DMS 273 (cell line): ENCODE results near the gene TOLLIP.
A peak's percentile ranks its signal among the peaks of the same experiment; 100 is the strongest.

Experiments used
- DNase-seq: peaks from one replicate; lab custom pipeline; 2025; ENCODE audit not compliant: unreplicated experiment; lab: John Stamatoyannopoulos, UW

Gene TOLLIP

DNA sequence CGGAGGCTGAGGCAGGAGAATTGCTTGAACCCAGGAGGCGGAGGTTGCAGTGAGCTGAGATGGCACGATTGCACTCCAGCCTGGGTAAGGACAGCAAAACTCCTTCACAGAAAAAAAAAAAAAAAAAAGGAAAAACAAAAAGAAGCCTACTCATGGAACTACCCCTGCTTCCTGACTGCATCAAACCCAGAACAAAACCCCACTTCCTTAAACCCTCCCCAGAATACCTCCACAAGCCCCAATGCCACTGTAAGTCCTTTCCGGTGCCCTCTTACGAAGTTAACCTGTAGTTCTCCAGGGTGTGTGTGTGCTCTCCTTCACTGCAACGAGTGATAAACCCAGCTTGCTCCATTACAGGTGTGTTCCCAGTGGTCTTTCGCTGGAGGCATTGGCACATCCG lies 8.6 kb upstream of the TOLLIP start:
- no peak for DNase-seq

- DNase-seq, result no peak
These were observed 8.0 kb upstream of the TOLLIP start for GRCh38 chr11:1317432-1317831.

DNA sequence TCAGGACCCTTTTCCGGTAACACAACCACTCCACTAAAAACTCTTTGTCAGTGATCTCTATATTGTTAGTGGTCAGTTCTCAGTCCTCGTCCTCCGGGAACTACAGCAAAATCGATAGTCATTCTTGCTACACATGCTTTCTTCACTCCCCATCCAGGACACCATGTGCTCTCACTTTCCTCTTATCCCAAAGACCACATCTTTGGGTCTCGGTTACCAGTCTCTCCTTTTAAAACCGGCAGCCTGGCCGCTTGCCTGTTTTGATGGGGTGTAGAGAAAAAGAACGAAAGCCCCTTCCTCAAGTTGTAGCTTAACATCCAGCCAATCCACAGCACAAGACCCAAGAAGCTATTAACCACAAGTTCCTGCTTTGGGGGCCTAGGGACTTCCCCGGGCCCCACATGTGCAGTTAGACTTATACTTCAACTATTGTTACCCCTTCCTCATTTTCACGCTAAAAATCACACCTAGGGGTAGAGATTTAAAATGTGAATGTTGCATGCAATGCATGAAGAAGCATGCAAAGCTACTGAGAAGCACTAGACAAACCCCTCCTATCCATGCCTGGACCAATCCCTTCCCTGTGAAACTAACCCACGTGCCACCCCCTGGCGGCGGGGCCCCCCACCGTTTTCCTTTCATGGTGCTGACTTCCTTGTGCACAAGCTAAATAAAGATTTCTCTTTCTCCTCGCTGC lies 1.5 kb upstream of the TOLLIP start:
- DNase-seq, result no peak

- DNase-seq, result no peak
These were observed 871 bp upstream of the TOLLIP start for GRCh38 chr11:1310318-1310687.

GRCh38 chr11:1308743-1309497 lies 512 bp downstream of the TOLLIP start:
- DNase-seq, result peak; percentile 51

GRCh38 chr11:1307998-1308742 lies 1.3 kb downstream of the TOLLIP start:
- DNase-seq, result peak; percentile 7

DNA sequence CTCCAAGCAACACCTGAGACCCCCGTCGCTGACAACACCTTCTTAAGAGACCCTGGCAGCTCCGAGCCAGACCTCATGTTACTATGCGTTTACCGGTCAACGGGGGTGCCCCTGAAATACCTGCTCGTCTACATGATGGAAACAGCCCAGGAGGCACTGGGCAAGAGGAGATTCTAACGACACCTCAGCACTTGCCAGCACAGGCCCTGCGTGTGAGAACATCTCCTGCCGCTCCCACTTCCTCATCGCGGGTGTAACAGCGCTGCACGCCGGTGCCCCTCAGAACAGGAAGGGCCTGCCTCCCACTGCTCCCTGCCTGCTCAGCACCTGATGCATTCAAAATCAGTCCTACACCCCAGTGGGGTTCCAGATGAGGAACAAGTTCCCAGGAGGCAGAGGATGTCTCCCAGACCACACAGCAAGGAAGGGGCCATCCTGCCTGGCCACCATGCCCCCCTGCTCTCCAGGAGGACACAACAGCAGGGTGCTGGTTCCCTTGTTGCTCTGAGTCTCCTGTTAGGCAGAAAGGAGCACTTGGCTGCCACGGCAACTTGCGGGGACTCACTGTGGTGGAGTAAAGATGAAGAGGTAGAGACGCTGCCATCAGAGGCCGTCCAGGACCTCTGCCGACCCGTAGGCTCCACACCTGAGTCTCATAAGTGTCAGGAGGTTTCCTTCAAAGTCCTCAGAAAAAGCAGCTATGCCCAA lies 2.1 kb downstream of the TOLLIP start:
- DNase-seq, result no peak

DNA sequence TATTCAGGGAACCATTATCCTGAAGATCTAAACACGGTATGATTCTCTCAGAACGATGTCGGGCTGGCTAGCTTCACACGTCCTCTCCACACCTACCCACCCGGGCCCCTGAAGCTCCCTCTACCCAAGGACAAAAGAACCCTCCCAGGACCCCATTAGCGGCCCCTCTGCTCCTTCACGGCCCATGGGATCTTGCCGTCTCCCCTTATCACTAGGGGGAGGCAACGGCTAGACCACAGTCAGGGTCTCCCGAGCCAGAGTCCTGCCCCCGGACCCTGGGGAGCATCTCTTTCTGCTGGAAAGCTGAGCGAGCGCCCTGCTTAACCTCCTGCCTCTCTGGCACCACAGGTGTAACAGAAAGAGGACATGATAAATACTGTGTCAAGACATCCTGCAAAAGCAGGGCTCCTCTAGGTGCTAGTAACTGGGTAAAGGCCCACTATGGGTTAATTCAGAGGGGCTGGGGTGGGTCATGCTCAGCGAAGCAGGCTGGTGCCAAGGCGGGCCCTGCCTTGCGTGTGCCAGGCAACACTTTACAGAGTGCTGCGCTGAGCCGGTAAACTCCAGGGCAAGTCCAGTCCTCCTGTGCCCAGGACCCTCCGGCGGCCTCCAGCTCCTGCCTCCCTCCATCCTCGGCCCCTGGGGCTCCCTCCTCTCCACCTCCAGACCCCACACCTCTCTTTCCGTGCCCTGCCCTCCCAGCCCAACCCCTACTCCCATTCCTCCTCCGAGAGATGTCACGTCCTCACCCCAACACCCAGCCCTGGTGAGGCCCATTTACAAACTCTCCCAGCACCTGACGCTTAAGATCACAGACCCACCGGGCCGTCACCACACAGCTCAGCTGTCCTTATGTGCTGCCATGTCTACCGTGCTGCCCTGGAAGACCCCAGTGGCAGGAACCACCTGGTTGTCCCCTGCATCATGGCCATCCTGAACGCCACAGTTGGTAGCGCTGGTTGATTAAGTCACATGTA lies 3.0 kb downstream of the TOLLIP start:
- no peak for DNase-seq

DNA sequence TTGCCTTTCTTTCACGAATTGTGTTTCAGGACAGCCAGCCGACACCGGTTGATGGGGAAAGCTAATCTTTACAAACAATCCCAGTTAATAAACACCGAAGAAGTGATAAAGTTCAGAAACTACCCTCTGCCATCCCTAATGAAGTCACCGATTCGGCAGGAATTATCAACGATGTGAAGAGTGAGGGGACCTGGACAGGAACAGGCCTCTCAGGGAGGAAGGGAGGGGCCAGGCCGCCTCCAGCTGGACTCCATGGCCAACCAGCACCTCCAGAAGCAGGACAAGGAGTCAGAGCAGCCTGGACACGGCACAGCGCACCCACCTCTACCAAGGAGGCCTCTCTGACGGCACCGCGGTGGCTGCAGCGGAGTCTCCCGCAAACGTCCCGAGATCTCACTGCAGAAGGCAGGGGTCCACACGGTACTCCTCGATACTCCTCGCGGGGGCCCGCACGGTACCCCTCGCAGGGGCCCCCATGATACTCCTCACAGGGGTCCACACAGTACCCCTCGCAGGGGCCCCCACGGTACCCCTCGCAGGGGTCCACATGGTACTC lies 3.9 kb downstream of the TOLLIP start:
- DNase-seq, result no peak

- DNase-seq, result no peak
These were observed 4.4 kb downstream of the TOLLIP start for GRCh38 chr11:1305063-1305495.

- DNase-seq, result no peak
These were observed 5.1 kb downstream of the TOLLIP start for GRCh38 chr11:1304380-1304779.

GRCh38 chr11:1303973-1304372 lies 5.5 kb downstream of the TOLLIP start:
- no peak for DNase-seq

DNA sequence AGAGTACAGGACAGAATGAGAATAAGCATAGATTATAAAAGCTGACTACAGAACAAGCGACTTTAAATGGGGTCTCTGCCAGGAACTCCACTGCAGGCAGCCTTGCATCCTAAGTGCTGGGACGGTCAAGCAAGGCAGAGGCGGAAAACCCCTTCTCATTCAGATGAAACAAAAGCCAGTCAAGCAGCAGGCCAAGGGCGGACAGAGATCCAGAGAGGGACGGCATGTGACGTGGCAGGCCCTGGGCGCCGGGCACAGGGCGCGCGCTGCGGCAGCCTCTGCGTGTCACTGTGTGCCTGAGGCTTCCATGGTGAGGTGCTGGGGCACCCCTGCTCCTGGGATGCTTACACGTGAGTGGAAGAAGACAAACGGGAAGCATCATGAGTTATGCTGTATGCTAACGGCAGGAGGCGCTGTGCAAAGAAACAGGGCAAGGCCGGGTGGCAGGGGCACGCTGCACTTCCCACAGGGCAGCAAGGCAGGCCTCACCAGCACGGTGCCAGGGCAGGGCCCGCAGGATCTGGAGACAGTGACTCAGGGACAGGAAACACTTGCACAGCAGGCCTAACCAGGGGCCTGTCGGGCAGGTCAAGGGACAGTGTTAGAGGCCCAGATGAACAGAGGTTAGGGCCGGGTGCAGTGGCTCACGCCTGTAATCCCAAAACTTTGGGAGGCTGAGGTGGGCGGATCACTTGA lies 6.2 kb downstream of the TOLLIP start:
- DNase-seq, result peak; percentile 3

- no peak for DNase-seq
These were observed 6.8 kb downstream of the TOLLIP start for GRCh38 chr11:1302461-1303125.

- no peak for DNase-seq
These were observed 7.4 kb downstream of the TOLLIP start for GRCh38 chr11:1302041-1302460.

DNA sequence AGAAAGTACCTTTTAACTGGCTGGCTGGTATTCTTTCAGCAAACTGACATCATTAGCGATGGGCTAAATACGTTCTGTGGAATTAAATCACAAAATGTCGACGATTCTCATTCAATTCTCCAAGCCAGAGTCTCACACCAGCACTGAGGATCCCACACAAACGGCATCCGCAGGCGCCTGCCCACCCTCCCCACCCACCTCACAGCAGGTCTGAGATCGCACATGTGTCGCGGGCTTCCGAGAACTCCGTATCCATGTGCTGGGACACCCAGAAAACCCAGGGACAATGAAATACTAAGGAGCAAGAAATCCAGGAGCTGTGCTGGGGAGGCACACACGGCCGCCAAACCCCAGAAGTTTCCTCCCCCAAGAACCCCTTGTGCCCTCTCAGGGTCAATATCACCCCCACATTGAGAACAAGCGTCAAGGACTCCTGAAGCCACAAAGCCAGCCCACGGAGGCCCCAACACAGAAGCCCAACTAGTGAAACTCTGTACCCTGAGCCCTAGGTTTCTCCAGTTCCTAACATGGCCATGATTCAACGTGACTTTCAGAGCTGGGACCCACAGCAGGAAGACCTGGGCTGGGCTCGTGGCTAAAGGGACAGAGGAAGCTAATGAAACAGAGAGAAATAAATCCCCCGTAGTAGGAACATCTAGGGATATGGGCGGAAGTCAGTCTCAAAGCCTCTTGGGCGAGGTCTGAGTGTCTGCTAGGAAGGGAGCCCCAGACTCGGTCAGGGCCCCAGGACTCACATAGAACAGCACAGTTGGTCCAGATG lies 8.0 kb downstream of the TOLLIP start:
- no peak for DNase-seq

DNA sequence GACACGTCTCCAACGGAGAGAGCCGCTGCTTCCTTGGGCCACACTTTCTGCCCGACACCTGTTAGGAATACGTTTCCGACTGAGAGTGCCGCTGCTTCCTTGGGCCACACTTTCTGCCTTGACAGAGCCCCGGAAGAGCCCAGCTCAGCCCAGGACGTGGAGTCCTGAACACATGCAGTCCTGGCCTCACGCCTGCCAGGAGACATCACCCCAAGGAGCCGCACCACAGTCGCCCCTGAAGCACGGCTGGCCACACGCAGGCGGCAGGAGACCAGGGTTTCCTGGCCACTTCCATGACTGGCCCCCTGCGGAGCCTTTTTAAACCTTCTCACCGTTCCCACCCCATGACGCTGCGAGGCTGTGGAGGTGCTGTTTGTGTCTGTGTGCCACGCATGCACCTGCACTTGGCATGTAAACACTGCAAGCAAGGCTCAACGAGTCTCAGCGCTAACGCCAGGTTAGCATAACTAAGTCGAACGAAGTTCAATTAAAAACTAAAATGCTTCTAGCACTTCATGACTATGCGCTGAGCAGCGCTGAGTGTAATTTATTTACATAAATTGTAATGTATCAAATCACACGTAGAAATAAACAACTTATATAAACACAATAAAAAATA lies 8.8 kb downstream of the TOLLIP start:
- no peak for DNase-seq
